NB4 (cell line): ENCODE results near the gene SLC6A6.
A peak's percentile ranks its signal among the peaks of the same experiment; 100 is the strongest.

Source experiments
- DNase-seq: peaks from one replicate; pipeline ENCODE4 v3.0.0; 2010; ENCODE audit warnings: low read depth
- H3K4me3 ChIP-seq: one replicate; pipeline ENCODE4 v1.5.1; 2011; ENCODE audit warnings: mild to moderate bottlenecking, low read depth, low read length, moderate library complexity
- MYC ChIP-seq: IDR thresholded peaks from 2 replicates; pipeline ENCODE4 v1.6.1; 2011; ENCODE audit warnings: low read depth, low read length
- POLR2A ChIP-seq: IDR thresholded peaks from 2 replicates; pipeline ENCODE4 v1.6.1; 2011; ENCODE audit warnings: mild to moderate bottlenecking; ENCODE audit not compliant: insufficient read length; ENCODE audit errors: extremely low read depth
- TF ChIP-seq, protein P1 (sequence below): IDR thresholded peaks from 2 replicates; pipeline ENCODE4 v1.6.1; 2011; ENCODE audit warnings: low read depth, low read length
- TF ChIP-seq, protein P2 (sequence below): IDR thresholded peaks from one replicate; pipeline ENCODE4 v1.5.1; 2012; ENCODE audit warnings: low read depth, low read length

The SLC6A6 gene

DNA sequence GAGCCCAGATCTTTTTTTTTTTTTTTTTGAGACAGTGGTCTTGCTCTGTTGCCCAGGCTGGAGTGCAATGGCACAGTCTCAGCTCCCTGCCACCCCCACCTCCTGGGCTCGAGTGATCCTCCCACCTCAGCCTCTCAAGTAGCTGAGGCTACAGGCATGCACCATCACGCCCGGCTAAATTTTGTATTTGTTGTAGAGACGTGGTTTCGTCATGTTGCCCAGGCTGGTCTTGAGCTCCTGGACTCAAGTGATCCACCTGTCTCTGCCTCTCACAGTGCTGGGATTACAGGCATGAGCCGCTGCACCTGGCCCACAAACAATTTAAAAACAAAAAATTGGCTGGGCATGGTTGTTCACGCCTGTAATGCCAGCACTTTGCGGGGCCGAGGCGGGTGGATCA is 22.6 kb upstream of the SLC6A6 start:
- DNase-seq = no peak
- TF ChIP-seq POLR2A = no peak
- TF ChIP-seq, protein P1, sequence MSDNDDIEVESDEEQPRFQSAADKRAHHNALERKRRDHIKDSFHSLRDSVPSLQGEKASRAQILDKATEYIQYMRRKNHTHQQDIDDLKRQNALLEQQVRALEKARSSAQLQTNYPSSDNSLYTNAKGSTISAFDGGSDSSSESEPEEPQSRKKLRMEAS = no peak
- TF ChIP-seq MYC = no peak
- TF ChIP-seq, protein P2, sequence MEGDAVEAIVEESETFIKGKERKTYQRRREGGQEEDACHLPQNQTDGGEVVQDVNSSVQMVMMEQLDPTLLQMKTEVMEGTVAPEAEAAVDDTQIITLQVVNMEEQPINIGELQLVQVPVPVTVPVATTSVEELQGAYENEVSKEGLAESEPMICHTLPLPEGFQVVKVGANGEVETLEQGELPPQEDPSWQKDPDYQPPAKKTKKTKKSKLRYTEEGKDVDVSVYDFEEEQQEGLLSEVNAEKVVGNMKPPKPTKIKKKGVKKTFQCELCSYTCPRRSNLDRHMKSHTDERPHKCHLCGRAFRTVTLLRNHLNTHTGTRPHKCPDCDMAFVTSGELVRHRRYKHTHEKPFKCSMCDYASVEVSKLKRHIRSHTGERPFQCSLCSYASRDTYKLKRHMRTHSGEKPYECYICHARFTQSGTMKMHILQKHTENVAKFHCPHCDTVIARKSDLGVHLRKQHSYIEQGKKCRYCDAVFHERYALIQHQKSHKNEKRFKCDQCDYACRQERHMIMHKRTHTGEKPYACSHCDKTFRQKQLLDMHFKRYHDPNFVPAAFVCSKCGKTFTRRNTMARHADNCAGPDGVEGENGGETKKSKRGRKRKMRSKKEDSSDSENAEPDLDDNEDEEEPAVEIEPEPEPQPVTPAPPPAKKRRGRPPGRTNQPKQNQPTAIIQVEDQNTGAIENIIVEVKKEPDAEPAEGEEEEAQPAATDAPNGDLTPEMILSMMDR = no peak
- no peak overlapping the region for H3K4me3 ChIP-seq

DNA sequence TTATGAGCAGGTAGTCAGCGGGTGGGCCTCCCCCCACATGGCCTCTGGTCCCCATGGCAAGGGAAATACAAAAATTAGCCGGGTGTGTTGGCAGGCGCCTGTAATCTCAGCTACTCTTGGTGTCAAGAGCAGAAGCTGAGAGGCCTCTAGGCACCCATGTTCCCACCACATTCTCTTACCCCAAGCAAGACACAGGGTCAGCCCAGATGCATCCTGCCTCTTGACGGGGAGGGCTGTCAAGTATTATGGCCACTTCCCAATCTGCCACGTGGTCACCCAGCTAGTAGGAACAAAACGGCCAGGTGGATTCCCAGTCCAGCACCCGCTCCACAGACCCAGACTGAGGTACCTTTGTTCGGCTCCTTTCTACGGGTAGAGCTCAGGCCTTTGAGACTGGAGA is 16.2 kb upstream of the SLC6A6 start:
- no peak for DNase-seq
- TF ChIP-seq, protein P2 = no peak
- TF ChIP-seq MYC (no peak), POLR2A (no peak)
- TF ChIP-seq, protein P1 = no peak
- H3K4me3 ChIP-seq = no peak overlapping the region

DNA sequence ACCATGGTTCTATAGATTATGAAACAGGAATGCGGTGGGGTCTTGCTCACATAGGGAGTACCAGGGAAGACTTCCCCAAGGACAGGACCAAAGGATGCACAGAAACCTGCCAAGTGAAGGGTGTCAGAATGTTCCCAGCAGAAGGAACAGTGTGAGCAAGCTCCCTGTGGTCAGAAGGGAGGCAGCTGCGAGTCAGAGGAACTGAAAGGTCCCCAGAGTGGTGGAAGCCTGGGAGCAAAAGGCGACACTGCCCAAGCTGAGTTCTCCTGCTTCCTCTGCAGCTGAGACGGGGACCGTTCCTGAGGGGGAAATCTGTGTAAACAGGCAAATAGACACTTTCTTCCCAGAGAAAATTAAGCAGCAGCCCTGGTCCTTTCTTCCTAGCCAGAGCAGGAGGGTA is 14.2 kb upstream of the SLC6A6 start:
- TF ChIP-seq MYC (no peak), POLR2A (no peak)
- TF ChIP-seq, protein P1 = no peak
- TF ChIP-seq, protein P2 = no peak
- peak; percentile 40 for DNase-seq
- H3K4me3 ChIP-seq = no peak overlapping the region

DNA sequence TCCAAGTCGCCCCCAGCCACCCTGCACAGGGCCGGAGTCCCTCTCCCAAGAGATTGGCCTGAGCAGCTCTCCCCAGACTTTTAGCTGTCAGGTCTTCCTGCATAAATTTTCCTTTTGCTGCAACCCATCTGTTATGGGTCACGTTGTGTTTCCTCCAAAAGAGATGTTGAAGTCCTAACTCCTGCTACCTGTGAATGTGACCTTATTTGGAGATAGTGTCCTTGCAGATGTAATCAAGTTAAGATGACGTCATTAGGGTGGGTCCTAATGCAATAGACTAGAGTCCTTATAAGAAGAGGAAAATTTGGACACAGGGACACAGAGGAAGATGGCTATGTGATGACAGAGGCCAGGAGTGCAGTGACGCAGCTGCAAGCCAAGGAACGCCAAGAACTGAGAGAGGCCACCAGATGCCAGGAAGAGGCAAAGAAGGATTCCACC is 13.2 kb upstream of the SLC6A6 start:
- no peak for DNase-seq
- H3K4me3 ChIP-seq = no peak overlapping the region
- TF ChIP-seq, protein P1 = no peak
- TF ChIP-seq, protein P2 = no peak
- TF ChIP-seq POLR2A (no peak), MYC (no peak)

DNA sequence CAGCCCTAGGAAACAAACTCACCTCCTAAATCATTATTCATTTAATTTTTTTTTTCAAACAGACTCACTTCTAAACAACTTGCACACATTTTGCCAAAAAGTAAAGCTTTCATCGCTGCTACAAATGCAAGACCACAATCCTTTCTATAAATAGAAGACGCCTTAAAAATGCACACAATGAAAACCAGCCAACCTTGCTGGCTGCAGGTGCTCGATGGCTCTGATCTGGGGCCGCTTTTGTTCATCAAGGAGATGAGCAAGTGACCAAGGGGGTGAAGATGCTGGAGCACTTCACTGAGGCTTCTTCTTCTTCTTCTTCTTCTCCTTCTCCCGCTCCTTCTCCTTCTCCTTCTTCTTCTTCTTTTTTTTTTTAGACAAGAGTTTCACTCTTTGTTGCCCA is 12.7 kb upstream of the SLC6A6 start:
- H3K4me3 ChIP-seq = no peak overlapping the region
- DNase-seq = no peak
- TF ChIP-seq POLR2A = no peak
- TF ChIP-seq, protein P1 = no peak
- TF ChIP-seq MYC = no peak
- TF ChIP-seq, protein P2 = no peak
